Stimulated activated naive CD4-positive, alpha-beta T cell treated with Interleukin-2 at 50 U/mL for 16 hours (primary cell): ENCODE data around the gene TPSD1.
"Not testable (repeated sequence)": the region's sequence is repeated elsewhere in the genome, so short reads cannot be mapped to it uniquely, and the experiment has no call there.

Source experiments
- DNase-seq: peaks from one replicate; lab custom pipeline; 2025; lab: John Stamatoyannopoulos, UW

The TPSD1 gene

DNA sequence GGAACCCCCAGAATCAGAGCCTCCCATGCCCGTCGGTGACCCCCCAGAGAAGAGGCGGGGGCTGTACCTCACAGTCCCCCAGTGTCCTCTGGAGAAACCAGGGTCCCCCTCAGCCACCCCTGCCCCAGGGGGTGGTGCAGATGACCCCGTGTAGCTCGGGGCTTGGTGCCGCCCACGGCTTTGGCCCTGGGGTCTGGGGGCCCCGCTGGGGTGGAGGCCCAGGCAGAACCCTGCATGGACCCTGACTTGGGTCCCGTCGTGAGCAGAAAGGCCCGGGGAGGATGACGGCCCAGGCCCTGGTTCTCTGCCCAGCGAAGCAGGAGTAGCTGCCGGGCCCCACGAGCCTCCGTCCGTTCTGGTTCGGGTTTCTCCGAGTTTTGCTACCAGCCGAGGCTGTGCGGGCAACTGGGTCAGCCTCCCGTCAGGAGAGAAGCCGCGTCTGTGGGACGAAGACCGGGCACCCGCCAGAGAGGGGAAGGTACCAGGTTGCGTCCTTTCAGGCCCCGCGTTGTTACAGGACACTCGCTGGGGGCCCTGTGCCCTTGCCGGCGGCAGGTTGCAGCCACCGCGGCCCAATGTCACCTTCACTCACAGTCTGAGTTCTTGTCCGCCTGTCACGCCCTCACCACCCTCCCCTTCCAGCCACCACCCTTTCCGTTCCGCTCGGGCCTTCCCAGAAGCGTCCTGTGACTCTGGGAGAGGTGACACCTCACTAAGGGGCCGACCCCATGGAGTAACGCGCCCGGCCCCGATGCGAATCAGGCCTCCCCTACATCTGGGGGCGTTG is 34.8 kb upstream of the TPSD1 start:
- DNase-seq, result no peak

DNA sequence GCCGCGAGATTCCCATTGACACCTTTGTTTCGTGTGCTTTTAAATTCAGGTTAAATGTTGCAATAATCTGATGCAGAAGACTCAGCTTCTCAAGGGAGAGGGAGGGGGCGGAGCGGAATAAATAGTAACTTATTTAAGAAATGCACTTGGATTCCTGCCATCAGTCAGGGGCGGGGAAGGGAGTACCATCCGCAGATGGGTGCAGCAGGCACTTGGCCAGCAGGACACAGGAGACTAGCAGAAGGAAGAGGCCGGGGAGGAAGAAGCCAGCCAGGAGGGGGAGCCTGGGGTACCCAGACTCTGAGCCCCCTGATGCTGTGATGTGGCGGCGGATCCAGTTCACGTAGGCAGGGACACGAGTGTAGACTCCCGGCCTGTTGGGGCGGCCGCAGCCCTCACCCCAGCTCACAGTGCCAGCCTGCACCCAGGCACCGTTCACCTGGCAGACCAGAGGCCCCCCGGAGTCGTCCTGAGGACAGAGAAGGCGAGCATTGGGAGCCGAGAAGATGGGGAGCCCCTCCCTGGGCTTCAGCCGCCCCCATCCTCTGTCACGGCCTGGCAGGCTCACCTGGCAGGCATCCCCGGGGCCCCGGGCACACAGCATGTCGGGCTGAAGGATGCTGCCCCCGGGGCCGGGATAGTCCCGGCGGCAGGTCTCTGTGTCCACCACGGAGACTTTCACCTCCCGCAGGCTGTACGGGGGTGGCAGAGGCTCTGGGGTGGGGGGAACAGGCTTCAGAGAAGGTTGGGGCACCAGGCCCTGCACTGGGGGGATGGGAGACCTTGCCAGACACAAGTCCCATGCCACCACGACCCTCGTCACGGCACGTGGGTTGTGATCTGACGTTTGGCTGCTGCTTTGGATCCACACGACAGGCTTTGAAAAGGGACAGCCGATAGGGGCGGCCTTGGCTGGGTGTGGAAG is 34.0 kb upstream of the TPSD1 start:
- DNase-seq, result no peak

DNA sequence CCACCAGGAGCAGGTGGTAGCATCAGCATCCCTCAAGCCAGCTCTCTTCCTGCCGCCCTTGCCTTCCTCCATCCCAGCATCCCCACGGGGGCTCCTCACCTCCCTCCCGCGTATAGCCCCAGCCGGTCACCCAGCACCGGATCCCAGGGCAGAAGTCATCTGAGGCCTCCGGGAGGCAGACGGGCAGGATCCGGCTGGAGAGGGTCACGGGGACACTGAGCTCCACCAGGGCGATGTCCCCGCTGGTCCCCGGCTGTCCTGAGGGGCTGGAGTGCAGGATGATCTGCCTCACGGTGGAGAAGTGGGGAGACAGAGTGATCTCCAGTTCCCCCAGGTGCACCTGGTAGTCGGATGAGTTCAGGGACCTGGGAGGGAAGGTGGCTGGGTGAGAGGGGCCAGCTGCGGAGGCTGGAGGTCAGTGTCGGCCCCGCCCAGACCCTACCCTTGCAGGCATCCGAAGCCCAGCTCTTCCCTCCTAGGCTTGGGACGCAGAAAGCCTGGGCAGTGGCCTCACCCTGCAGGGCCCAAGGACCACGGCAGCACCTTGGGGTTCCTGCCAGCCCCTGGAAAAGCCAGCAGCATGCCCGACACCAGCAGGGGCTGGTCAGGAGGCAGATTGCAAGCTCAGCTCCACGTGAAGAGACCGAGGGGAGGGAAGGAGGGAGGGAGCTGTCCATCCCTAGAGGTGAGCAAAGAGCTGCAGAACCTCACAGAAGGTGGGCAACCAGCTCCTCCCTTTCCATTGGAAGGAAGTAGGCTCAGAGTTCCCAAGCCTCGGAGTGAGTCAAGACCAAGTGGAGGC is 33.1 kb upstream of the TPSD1 start:
- DNase-seq, result no peak

DNA sequence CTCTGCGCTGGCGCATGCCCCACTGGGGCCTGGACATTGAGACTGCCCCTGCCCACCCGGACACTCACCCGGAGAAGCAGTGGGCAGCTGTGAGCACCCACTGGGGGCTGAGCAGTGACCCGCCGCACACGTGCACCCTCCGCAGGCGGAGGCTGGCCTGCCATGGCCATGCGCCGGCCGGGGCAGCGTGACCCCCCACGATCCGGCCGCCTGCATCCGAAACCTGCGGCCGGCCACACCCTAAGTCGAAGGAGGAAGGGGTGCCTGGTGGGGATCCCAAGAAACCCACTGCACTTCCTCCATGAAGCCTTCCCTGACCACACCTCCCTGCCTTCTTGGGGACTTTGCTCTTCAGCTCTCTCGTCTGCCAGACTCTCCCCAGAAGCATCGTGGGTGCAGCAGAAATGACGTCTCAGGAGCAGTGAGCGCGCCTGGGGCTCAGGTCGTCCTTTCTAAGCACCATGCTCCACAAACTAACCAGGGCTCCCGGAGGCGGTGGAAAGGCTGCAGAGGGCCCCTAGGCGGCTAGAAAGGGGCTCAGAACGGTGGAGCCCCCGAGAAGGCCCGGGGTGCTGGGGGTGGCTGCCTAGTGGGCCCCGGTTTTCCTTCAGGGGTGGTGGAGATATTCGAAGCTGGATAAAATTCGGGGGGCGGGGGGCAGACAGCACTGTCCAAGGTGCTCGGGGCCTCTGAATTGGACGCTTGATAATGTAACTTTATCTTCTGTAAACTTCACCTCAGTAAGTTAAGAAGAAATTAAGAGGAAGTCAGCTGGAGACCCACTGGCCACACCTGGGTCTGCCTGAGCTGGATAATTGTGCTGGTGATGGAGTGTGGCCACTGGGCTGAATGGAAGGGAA is 32.3 kb upstream of the TPSD1 start:
- no peak for DNase-seq

DNA sequence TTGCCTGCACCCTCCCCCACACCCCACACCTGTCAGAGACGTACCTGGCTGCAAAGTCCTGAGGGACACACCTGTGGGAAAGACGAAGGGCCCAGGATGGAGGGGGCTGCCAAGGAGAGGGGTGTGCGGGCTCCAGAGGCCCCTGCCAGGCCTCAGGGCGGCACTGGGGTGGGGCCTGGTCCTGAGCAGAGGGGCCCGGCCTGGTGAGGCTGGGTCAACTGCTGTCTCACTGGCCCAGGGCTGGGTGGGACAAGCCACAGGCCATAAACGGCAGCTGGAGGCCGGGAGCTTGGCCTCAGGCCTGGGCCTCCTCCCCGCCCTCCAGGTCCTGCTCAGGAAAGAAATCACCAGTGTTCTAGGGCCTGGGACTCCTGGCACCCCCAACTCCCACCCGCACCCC is 31.3 kb upstream of the TPSD1 start:
- DNase-seq, result no peak

DNA sequence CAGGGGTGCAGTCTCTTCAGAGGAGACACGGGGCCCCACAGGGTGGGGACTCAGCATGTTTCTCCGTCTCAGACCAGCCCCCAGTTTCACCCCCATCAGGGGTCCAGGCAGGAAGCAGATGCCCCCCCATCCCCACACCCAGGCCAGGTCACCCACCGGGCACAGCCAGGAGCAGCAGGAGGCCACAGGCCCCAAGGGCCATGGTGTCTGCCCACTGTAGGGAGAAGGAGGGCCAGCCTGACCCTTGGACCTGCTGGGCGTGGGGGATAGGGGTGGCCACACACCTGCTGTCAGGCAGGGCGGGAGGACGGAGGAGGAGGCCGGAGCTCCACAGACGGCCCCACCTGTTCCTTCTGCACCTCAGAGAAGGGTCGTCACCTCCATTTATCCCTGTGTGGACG is 30.8 kb upstream of the TPSD1 start, which contains the start of gene TPSG1:
TSS of gene TPSG1 (minus strand) at position 218 of the 401 bp plus-strand sequence. CDS start at position 202, 16 bp downstream.
- DNase-seq, result no peak

DNA sequence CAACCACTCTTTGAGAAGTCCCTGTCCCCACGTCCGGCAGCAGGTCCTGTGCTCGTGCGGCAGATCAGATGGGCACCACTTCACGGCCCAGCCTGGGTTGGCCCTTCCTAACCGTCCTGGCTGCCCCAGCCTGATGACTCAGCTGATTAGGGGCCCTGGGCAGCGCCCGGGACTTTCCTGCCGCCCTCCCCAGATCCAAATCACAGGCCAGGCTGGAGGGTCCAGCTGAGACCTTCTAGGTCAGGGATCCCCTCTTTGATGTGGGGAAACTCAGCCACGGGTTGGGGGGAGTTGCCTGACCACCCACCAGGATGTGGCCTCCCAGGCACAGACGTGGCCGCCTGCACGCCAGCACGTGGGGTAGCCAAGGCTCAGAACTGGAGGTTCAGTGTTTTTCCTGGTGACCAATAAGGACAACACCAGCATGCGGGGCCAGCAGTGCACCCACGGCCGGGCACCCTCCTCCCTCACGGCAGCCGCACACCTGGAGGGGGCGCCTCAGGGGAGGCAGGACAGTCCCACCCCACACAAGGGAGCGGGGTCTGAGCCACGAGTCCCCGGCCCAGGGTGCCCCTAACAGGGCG is 30.0 kb upstream of the TPSD1 start:
- DNase-seq, result not testable (repeated sequence)

DNA sequence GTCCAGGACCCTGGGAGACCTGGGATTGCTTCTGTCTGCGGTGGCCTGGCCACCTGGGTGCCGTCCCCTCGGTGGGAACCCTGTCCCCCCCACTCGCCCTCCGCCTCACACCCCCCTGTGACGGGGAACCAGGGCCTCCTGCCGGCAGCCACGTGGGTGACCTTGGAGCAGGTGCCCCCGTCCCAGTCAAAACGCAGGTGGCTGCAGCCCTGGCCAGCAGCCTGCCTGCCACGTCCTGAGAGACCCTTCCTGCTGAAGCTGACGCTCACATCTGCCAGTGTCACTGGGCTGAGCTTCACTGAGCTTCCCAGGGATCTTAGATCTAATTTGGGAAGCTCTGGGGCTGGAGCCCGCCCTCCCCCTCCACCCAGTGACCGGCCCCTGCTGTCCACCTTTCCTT is 29.2 kb upstream of the TPSD1 start:
- not testable (repeated sequence) for DNase-seq

DNA sequence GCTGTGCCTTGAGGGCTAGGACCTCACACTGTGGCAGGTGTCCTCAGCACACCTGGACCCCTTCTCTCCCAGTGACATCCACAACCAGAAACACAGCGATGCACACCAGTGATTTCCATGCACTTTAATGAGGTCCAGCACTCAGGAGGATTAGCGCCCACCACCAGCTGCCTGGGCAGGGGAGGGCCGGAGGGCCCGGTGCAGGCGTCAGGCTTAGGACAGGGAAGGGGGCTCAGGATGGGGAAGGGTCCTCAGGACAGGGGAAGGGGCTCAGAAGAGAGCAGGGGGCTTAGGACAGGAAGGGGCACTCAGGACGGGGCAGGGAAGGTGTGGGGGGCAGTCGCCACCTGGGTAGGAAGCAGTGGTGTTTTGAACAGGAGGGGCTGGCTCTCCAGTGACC is 27.6 kb upstream of the TPSD1 start:
- not testable (repeated sequence) for DNase-seq

DNA sequence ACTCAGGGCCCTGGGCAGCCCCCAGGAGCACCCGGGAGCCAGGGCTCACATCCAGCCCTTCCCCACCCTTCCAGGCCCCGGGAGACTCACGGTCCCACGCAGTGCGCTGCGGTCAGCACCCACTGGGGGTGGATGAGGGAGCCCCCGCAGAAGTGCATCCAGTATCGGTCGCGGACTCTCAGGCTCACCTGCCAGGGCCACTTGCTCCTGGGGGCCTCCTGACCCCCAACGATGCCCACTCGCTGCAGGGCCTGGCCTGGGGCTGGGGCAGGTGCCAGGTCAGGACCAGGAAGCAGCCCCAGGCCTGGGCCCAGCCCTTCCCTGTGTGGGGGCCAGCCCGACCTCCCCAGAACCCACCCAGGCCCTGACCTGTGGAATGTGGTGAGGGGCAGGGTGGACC is 26.4 kb upstream of the TPSD1 start:
- not testable (repeated sequence) for DNase-seq

DNA sequence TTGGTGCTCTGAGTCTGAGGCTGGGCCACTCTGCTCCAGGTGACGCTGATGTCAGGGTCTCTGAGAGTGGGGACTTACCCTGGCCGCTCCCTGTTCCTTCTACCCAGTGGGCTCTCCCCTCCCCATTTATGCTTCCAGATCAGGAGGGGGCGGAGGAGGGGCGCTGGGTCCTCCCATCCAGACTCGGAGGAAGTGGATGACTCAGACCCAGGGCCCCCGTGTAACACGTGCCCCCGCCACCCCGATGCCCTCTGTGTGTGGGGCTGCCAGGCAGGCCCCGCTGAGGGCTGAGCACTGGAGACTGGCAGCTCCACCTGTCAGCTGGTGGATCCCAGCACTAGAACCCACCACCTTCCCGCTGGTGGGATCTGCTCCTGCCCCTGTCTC is 25.8 kb upstream of the TPSD1 start, which contains the start of gene TPSB2:
TSS of gene TPSB2 (minus strand) at position 101 of the 387 bp plus-strand sequence. CDS start 233 bp downstream, outside the sequence.
- not testable (repeated sequence) for DNase-seq

DNA sequence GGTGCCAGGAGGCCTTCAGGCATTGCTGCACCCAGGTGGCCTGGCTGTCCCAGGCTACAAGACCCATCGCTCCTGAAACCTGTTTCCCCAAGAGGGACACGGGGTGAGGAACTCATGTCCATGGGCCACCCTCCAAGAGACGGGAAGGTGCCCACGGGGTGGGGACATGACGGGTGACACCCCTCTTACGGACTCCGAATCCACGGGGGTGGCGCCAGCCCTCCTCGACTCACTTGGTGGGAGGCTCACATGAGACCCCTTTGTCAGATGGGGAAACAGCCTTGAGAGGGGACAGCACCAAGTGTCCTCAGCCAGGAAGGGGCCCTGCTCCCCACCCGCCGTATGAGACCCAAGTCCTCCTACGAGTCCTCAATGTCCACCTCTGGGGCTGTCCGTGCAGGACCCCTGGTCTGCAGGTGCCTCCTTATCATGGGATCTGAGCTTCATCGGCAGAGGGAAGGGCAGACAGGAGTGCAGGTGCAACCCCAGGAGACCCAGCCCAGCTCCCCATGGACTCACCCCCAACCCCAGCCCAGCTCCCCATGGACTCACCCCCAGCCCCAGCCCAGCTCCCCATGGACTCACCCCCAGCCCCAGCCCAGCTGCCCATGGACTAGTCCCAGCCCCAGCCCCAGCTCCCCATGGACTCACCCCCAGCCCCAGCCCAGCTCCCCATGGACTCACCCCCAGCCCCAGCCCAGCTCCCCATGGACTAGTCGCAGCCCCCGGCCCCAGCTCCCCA is 25.2 kb upstream of the TPSD1 start:
- DNase-seq, result not testable (repeated sequence)

DNA sequence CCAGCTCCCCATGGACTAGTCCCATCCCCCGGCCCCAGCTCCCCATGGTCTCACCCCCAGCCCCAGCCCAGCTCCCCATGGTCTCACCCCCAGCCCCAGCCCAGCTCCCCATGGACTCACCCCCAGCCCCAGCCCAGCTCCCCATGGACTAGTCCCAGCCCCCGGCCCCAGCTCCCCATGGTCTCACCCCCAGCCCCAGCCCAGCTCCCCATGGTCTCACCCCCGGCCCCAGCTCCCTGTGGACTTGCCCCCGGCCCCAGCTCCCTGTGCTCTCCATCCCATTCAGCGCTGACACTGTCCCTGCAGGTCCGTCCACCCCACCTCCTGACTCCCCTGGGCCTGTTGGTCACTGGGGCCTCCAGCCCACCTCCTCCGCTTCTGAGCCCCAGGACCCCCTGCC is 24.6 kb upstream of the TPSD1 start:
- DNase-seq, result not testable (repeated sequence)

DNA sequence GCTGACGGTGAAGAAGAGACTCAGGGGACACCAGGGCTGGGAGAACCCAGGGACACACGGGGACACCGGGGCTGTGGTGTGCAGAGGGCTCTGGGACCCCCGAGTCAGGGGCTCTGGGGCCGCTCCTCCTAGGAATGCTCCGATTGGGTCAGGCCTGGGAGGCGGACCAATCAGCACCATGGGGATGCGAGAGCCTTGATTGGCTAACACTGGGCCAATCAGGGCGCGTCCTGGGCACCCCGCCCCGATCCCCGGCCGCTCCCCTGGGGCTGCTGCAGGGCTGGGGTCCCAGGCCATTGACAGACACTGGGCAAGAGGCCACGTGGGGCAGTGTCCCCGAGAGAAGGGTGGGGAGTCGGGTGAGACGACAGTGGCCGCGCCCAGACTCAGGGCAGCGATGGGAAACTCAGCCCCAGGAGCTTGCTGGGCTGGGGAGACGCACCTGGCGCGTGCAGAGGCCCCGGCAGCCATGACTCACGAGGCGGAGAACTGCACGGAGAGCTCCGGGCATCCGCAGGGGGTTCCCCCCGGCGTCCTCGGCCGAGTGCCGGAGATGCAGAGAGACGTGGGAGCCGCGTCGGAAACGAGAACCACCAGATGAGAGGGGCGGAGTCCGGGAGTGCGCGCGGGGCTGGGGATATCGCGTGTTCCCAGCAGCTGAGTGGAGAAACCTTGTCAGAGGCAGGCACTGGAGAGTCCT is 23.7 kb upstream of the TPSD1 start:
- not testable (repeated sequence) for DNase-seq

DNA sequence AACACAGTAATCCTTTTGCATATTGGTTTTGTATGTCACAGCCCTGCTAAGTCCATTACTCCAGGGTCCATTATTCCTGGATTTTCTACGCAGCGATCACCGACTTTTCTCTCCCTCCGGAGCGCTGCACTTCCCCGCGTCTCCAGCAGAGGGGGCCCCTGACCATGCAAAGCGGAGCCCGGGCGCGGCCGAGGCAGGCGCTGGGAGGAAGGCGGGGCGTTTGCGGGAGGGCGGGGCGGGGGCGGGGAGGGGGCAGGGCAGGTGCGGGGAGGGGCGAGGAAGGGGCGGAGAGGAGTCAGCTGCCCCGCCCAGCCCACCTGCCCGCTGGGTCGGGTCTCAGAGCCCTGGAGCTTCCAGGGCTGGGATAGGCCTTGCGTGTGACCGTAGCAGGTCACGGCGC is 19.2 kb upstream of the TPSD1 start:
- DNase-seq, result not testable (repeated sequence)

DNA sequence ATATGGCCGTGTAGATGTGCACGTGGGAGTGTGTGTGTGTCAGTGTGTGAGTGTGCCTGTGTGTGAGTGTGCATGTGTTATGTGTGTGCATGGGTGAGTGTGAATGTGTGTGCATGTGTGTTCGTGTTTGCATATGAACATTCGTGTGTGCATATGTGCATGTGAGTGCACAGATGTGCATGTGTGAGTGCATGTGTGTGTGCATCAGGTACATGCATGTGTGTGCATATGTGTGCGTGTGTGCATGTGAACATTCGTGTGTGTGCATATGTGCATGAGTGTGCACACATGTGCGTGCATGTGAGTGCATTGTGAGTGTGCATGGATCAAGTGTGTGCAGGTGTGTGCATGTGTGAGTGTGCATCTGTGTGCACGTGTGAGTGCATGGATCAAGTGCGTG is 17.9 kb upstream of the TPSD1 start:
- no peak for DNase-seq

DNA sequence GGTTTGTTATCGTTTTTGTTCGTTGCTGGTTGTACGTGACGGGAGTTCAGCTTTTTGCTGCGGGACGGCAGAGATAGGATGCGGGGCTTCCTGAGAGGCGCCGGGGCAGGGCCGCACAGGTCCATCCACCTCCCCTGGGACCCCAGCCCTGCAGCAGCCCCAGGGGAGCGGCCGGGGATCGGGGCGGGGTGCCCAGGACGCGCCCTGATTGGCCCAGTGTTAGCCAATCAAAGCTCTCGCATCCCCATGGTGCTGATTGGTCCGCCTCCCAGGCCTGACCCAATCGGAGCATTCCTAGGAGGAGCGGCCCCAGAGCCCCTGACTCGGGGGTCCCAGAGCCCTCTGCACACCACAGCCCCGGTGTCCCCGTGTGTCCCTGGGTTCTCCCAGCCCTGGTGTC is 17.0 kb upstream of the TPSD1 start:
- DNase-seq, result not testable (repeated sequence)

DNA sequence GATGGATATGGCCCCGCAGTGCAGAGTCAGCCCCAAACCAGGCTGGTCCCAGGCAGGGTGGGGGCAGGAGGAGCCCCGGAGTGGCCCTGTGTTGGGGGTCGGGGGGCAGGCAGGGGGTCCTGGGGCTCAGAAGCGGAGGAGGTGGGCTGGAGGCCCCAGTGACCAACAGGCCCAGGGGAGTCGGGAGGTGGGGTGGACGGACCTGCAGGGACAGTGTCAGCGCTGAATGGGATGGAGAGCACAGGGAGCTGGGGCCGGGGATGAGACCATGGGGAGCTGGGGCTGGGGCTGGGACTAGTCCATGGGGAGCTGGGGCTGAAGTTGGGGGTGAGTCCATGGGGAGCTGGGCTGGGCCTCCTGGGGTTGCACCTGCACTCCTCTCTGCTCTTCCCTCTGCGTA is 16.3 kb upstream of the TPSD1 start:
- DNase-seq, result not testable (repeated sequence)

DNA sequence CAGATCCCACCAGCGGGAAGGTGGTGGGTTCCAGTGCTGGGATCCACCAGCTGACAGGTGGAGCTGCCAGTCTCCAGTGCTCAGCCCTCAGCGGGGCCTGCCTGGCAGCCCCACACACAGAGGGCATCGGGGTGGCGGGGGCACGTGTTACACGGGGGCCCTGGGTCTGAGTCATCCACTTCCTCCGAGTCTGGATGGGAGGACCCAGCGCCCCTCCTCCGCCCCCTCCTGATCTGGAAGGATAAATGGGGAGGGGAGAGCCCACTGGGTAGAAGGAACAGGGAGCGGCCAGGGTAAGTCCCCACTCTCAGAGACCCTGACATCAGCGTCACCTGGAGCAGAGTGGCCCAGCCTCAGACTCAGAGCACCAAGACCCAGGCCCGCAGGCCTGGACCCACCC is 15.4 kb upstream of the TPSD1 start, which contains the start of gene TPSAB1:
TSS of gene TPSAB1 (plus strand) at position 270 of the 400 bp plus-strand sequence. CDS start 234 bp downstream, outside the sequence.
- not testable (repeated sequence) for DNase-seq
